Esophagus muscularis mucosa (tissue), 4 donors: ENCODE measurements around the gene ATG16L2.

Experiments used
- EP300 ChIP-seq: sonication (generic); formaldehyde crosslinking; IDR thresholded peaks from one replicate; pipeline ENCODE4 v1.6.1; 2017; ENCODE audit warnings: antibody characterized with exemption
- POLR2AphosphoS5 ChIP-seq, 2 donors: sonication (generic); formaldehyde crosslinking; IDR thresholded peaks; one replicate each; pipeline ENCODE4 v1.6.1; 2017; ENCODE audit warnings: antibody characterized with exemption in 2 of 2
- TF ChIP-seq, protein P1 (sequence below), 3 experiments: fragments of 200-600 bp in 2 of 3; fragments of 450-650 bp in 1 of 3; sonication (generic) in 2 of 3; IDR thresholded peaks; one replicate each; pipeline ENCODE4 v1.5.1; 2017 to 2019; ENCODE audit warnings: antibody characterized with exemption in 3 of 3, mild to moderate bottlenecking in 2 of 3, moderate library complexity in 1 of 3

DNA sequence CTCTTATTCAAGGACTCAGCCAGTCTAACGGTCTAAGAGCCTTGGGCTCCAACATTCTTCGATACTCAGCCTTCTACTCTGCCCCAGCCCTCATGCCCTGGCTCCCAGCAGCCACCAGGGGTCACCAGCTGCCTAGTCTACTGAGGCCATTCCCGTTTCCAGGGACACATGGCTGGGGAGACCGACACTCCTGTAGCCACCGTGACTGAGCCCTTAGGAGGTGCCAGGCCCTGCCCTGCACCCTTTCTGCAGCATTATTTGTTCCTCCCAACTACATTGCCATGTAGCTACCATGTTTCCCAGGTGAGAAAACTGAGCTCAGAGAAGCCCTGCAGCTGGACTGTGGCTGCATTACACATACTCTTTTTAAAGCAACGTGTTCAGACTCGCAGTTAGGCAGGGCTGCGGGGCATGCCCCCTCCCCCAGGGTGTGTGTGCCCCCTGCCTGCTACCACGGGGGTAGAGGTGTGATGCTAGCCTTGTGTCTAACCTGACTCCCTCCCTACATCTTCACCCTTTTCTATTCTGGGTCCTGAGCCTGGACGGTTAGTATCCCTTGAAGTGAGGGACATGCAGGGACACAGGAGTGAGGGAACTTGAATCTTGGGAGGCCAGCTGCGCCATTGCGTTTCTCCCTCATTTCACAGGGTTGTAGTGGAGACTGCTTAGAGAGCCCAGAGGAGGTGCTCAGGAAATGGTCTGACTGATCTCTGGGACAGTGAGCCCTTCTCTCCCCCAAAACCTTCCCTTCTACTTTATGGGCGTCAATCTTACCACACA, 17.5 kb downstream of the ATG16L2 start:
- TF ChIP-seq, protein P1, sequence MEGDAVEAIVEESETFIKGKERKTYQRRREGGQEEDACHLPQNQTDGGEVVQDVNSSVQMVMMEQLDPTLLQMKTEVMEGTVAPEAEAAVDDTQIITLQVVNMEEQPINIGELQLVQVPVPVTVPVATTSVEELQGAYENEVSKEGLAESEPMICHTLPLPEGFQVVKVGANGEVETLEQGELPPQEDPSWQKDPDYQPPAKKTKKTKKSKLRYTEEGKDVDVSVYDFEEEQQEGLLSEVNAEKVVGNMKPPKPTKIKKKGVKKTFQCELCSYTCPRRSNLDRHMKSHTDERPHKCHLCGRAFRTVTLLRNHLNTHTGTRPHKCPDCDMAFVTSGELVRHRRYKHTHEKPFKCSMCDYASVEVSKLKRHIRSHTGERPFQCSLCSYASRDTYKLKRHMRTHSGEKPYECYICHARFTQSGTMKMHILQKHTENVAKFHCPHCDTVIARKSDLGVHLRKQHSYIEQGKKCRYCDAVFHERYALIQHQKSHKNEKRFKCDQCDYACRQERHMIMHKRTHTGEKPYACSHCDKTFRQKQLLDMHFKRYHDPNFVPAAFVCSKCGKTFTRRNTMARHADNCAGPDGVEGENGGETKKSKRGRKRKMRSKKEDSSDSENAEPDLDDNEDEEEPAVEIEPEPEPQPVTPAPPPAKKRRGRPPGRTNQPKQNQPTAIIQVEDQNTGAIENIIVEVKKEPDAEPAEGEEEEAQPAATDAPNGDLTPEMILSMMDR (IDR thresholded peaks at IDR 0.05) = peak; percentile 90 to 98 (median 94)
- TF ChIP-seq POLR2AphosphoS5 (IDR thresholded peaks at IDR 0.05) (peak; percentile 60 to 63), EP300 (no peak)
